SK-N-SH (cell line): Measurements from ENCODE around the gene ZNF354C. TPM values are rescaled to one million over a fixed set of nuclear protein-coding genes. Genes with fewer than 3 reads are reported as not detected.

ENCODE experiments used
- CTCF ChIA-PET: fragments of 300-600, 350-600 bp; formaldehyde crosslinking; extraction: SDS; loops from one replicate; lab custom pipeline; 2021; lab: Yijun Ruan, JAX
- POLR2A ChIA-PET: fragments of 350-600 bp; sonication (Branson Sonifier 250); formaldehyde crosslinking; extraction: SDS; loops from one replicate; lab custom pipeline; 2020; ENCODE audit warnings: antibody characterized with exemption, inconsistent platforms; lab: Yijun Ruan, JAX
- DNase-seq: peaks from one replicate; pipeline ENCODE4 v3.0.0; 2012
- H2AFZ ChIP-seq: fragments of 200-600 bp; sonication (generic); 2 replicates; pipeline ENCODE4 v1.8.1; 2016; ENCODE audit warnings: antibody characterized with exemption, mild to moderate bottlenecking, low read depth
- H3F3A ChIP-seq: fragments of 200-600 bp; sonication (generic); replicated peaks from 2 replicates; pipeline ENCODE3; 2016; ENCODE audit warnings: antibody characterized with exemption, mild to moderate bottlenecking; ENCODE audit not compliant: insufficient read depth
- H3K27ac ChIP-seq, 2 experiments: fragments of 200-500 bp in 1 of 2; fragments of 200-600 bp in 1 of 2; sonication (Bioruptor generic) in 1 of 2; sonication (generic), shearing (Covaris generic) in 1 of 2; 2 replicates each; pipeline versions ENCODE4 v1.5.1 to v1.6.1; 2014 to 2016; ENCODE audit warnings: low read depth in 2 of 2, inconsistent platforms in 1 of 2, low read length in 1 of 2, mild to moderate bottlenecking in 1 of 2, mixed read lengths in 1 of 2
- H3K27me3 ChIP-seq: fragments of 200-600 bp; sonication (generic), shearing (Covaris generic); 2 replicates; pipeline ENCODE4 v1.6.1; 2016; ENCODE audit warnings: mixed run types; ENCODE audit not compliant: insufficient read depth
- H3K36me3 ChIP-seq, 2 experiments: fragments of 200-500 bp in 1 of 2; fragments of 200-600 bp in 1 of 2; sonication (Bioruptor generic) in 1 of 2; sonication (generic) in 1 of 2; replicated peaks in 1 of 2; 2 replicates each; pipeline versions ENCODE3 to v1.5.1; 2014 to 2016; ENCODE audit warnings: low read length in 1 of 2, mild to moderate bottlenecking in 1 of 2; ENCODE audit not compliant: insufficient read depth in 2 of 2, control insufficient read depth in 1 of 2
- H3K4me1 ChIP-seq, 2 experiments: fragments of 200-500 bp in 1 of 2; fragments of 200-600 bp in 1 of 2; sonication (Bioruptor generic) in 1 of 2; sonication (generic), shearing (Covaris generic) in 1 of 2; 2 replicates each; pipeline versions ENCODE4 v1.5.1 to v1.6.1; 2014 to 2016; ENCODE audit warnings: low read depth in 1 of 2, low read length in 1 of 2, mixed run types in 1 of 2; ENCODE audit not compliant: insufficient read depth in 2 of 2, control insufficient read depth in 1 of 2
- H3K4me2 ChIP-seq: fragments of 200-600 bp; sonication (generic), shearing (Covaris generic); 2 replicates; pipeline ENCODE4 v1.6.1; 2017; ENCODE audit warnings: mixed run types
- H3K4me3 ChIP-seq, 2 experiments: fragments of 200-500 bp in 1 of 2; fragments of 200-600 bp in 1 of 2; sonication (Bioruptor generic) in 1 of 2; sonication (generic), shearing (Covaris generic) in 1 of 2; 2 replicates each; pipeline versions ENCODE4 v1.5.1 to v1.8.1; 2014 to 2016; ENCODE audit warnings: low read depth in 2 of 2, inconsistent platforms in 1 of 2, low read length in 1 of 2, mild to moderate bottlenecking in 1 of 2, mixed read lengths in 1 of 2, moderate library complexity in 1 of 2
- H3K79me2 ChIP-seq: fragments of 200-600 bp; sonication (generic); 2 replicates; pipeline ENCODE4 v1.8.1; 2017; ENCODE audit warnings: mild to moderate bottlenecking; ENCODE audit not compliant: insufficient read depth
- H3K9ac ChIP-seq: fragments of 200-600 bp; sonication (generic); 2 replicates; pipeline ENCODE4 v1.6.1; 2017; ENCODE audit warnings: mixed run types
- H3K9me2 ChIP-seq: fragments of 200-600 bp; sonication (generic); 2 replicates; pipeline ENCODE4 v1.6.1; 2017; ENCODE audit warnings: mixed run types
- H3K9me3 ChIP-seq: fragments of 200-600 bp; sonication (generic); 2 replicates; pipeline ENCODE4 v1.6.1; 2017; ENCODE audit warnings: mixed run types, mild to moderate bottlenecking, moderate library complexity
- H4K20me1 ChIP-seq: fragments of 200-600 bp; sonication (generic); 2 replicates; pipeline ENCODE4 v1.6.1; 2017; ENCODE audit warnings: mild to moderate bottlenecking, mixed run types; ENCODE audit not compliant: insufficient read depth
- CHD2 ChIP-seq: fragments of 150-350 bp; IDR thresholded peaks from 2 replicates; pipeline ENCODE4 v1.6.1; 2018; ENCODE audit warnings: low read length; ENCODE audit not compliant: partially characterized antibody
- EZH2phosphoT487 ChIP-seq: fragments of 200-600 bp; sonication (generic); IDR thresholded peaks from 2 replicates; pipeline ENCODE4 v1.6.1; 2017; ENCODE audit warnings: low read depth, mixed run types, mild to moderate bottlenecking, antibody characterized with exemption, moderate library complexity, borderline replicate concordance
- FOXM1 ChIP-seq: IDR thresholded peaks from 2 replicates; pipeline ENCODE4 v1.4.0; 2012; ENCODE audit warnings: low read depth, mild to moderate bottlenecking
- GABPA ChIP-seq: IDR thresholded peaks from 2 replicates; pipeline ENCODE4 v1.4.0; 2012; ENCODE audit warnings: low read depth, mild to moderate bottlenecking
- GATA2 ChIP-seq: sonication (generic); formaldehyde crosslinking; IDR thresholded peaks from 2 replicates; pipeline ENCODE4 v1.5.0; 2020; ENCODE audit warnings: mild to moderate bottlenecking, missing genetic modification reagents
- JUND ChIP-seq: IDR thresholded peaks from 2 replicates; pipeline ENCODE4 v1.4.0; 2012
- MEF2A ChIP-seq: IDR thresholded peaks from 2 replicates; pipeline ENCODE4 v1.4.0; 2012; ENCODE audit warnings: low read depth, borderline replicate concordance
- NFIC ChIP-seq: IDR thresholded peaks from 2 replicates; pipeline ENCODE4 v1.4.0; 2012; ENCODE audit warnings: borderline replicate concordance
- NRF1 ChIP-seq: IDR thresholded peaks from 2 replicates; pipeline ENCODE4 v1.6.1; 2012; ENCODE audit warnings: low read depth, mild to moderate bottlenecking, low read length
- RFX5 ChIP-seq: IDR thresholded peaks from 2 replicates; pipeline ENCODE4 v1.6.1; 2012; ENCODE audit warnings: mild to moderate bottlenecking, improper control_type of control experiment, low read length
- RXRA ChIP-seq: IDR thresholded peaks from 2 replicates; pipeline ENCODE4 v1.4.0; 2012; ENCODE audit warnings: low read depth, mild to moderate bottlenecking, borderline replicate concordance
- SIN3A ChIP-seq: IDR thresholded peaks from 2 replicates; pipeline ENCODE4 v1.6.1; 2012; ENCODE audit warnings: low read depth, mild to moderate bottlenecking, low read length, moderate library complexity, borderline replicate concordance
- SMC3 ChIP-seq: IDR thresholded peaks from 2 replicates; pipeline ENCODE4 v1.6.1; 2012; ENCODE audit warnings: low read depth, low read length, improper control_type of control experiment
- TEAD4 ChIP-seq: IDR thresholded peaks from 2 replicates; pipeline ENCODE4 v1.4.0; 2012; ENCODE audit warnings: mild to moderate bottlenecking, borderline replicate concordance; ENCODE audit not compliant: insufficient read depth
- USF1 ChIP-seq: IDR thresholded peaks from 2 replicates; pipeline ENCODE4 v1.4.0; 2012; ENCODE audit warnings: low read depth, borderline replicate concordance
- YY1 ChIP-seq: IDR thresholded peaks from 2 replicates; pipeline ENCODE4 v1.4.0; 2012; ENCODE audit warnings: low read depth, mild to moderate bottlenecking
- ZBTB33 ChIP-seq: IDR thresholded peaks from 2 replicates; pipeline ENCODE4 v1.4.0; 2012; ENCODE audit warnings: low read depth, borderline replicate concordance
- WGBS: methylation state at CpG from one replicate; pipeline ENCODE4 v1.1.6; 2017; ENCODE audit warnings: low lambda C conversion rate; 5-methylcytosine and 5-hydroxymethylcytosine counted together
- polyA plus RNA-seq, 3 experiments: library from polyadenylated mRNA; depleted of rRNA; stranded (reverse); fragments of >200 nt; gene quantifications; 2 replicates each; pipeline ENCODE4 v1.2.3, GENCODE V29; 2012
- TF ChIP-seq, protein P1 (sequence below): fragments of 150-350 bp; IDR thresholded peaks from 2 replicates; pipeline ENCODE4 v1.6.1; 2017; ENCODE audit warnings: antibody characterized with exemption, low read length, low read depth, borderline replicate concordance
- TF ChIP-seq, protein P2 (sequence below): IDR thresholded peaks from 2 replicates; pipeline ENCODE4; 2012

Gene ZNF354C
- polyA plus RNA-seq, 1 of the 3 experiments (the other 2 are of a cell fraction): 1.1 TPM

- no peak overlapping the region for H3K4me2 ChIP-seq
- no peak for DNase-seq
- H3K79me2 ChIP-seq: no peaks in the 10 kb centered on the region
- H3K36me3 ChIP-seq: no peaks in the 10 kb centered on the region
- no peaks in the 10 kb centered on the region for H4K20me1 ChIP-seq
- CTCF ChIA-PET: no interaction called here
- POLR2A ChIA-PET: no interaction called here
- no peak for TF ChIP-seq EZH2phosphoT487
- no peak for TF ChIP-seq NFIC
- no peak for TF ChIP-seq GATA2 (CRISPR knock-in tag)
- TF ChIP-seq SMC3: no peak
- TF ChIP-seq RFX5: no peak
- TF ChIP-seq JUND: no peak
- TF ChIP-seq YY1: no peak
- TF ChIP-seq FOXM1: no peak
- no peak for TF ChIP-seq CHD2
- no peak for TF ChIP-seq TEAD4
- no peak for TF ChIP-seq RXRA
- TF ChIP-seq NRF1: no peak
- TF ChIP-seq, protein P1, sequence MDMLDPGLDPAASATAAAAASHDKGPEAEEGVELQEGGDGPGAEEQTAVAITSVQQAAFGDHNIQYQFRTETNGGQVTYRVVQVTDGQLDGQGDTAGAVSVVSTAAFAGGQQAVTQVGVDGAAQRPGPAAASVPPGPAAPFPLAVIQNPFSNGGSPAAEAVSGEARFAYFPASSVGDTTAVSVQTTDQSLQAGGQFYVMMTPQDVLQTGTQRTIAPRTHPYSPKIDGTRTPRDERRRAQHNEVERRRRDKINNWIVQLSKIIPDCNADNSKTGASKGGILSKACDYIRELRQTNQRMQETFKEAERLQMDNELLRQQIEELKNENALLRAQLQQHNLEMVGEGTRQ: no peak
- no peak for TF ChIP-seq GABPA
- TF ChIP-seq USF1: no peak
- H3F3A ChIP-seq: no peaks in the 10 kb centered on the region
- H3K9me3 ChIP-seq: no peaks in the 10 kb centered on the region; the same call in 1 of the 2 replicates
- H3K27me3 ChIP-seq: no peaks in the 10 kb centered on the region
- H3K9ac ChIP-seq: no peak overlapping the region
- no peaks in the 10 kb centered on the region for H3K4me1 ChIP-seq
- no peaks in the 10 kb centered on the region for H3K9me2 ChIP-seq
- no peak overlapping the region for H3K4me3 ChIP-seq
- no peak overlapping the region for H2AFZ ChIP-seq
- 32% methylated on average over 15 of the region's 15 CpGs for WGBS
- no peak overlapping the region for H3K27ac ChIP-seq
Measured at GRCh38 chr5:179054036-179054785, 6.0 kb upstream of the ZNF354C start.

- no peaks in the 10 kb centered on the region for H4K20me1 ChIP-seq
- WGBS: 27% methylated on average over 10 of the region's 10 CpGs
- H3F3A ChIP-seq: no peaks in the 10 kb centered on the region
- no peaks in the 10 kb centered on the region; the same call in 1 of the 2 replicates for H3K9me3 ChIP-seq
- H3K9ac ChIP-seq: no peak overlapping the region
- TF ChIP-seq EZH2phosphoT487: no peak
- no peak for TF ChIP-seq FOXM1
- no peak for TF ChIP-seq SIN3A
- no peak for TF ChIP-seq ZBTB33
- TF ChIP-seq, protein P2, sequence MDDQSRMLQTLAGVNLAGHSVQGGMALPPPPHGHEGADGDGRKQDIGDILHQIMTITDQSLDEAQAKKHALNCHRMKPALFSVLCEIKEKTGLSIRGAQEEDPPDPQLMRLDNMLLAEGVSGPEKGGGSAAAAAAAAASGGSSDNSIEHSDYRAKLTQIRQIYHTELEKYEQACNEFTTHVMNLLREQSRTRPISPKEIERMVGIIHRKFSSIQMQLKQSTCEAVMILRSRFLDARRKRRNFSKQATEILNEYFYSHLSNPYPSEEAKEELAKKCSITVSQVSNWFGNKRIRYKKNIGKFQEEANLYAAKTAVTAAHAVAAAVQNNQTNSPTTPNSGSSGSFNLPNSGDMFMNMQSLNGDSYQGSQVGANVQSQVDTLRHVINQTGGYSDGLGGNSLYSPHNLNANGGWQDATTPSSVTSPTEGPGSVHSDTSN: no peak
- TF ChIP-seq JUND: no peak
- no peak for TF ChIP-seq MEF2A
- TF ChIP-seq GATA2 (CRISPR knock-in tag): no peak
- no peak overlapping the region for H2AFZ ChIP-seq
- H3K27me3 ChIP-seq: no peaks in the 10 kb centered on the region
- H3K36me3 ChIP-seq: no peaks in the 10 kb centered on the region
- no peaks in the 10 kb centered on the region for H3K9me2 ChIP-seq
- no peak overlapping the region for H3K4me3 ChIP-seq
- no peaks in the 10 kb centered on the region for H3K79me2 ChIP-seq
- POLR2A ChIA-PET: no interaction called here
- no peak overlapping the region for H3K27ac ChIP-seq
- no peaks in the 10 kb centered on the region; a peak in 1 of 4 replicates for H3K4me1 ChIP-seq
- no peak overlapping the region for H3K4me2 ChIP-seq
- no peak for DNase-seq
- CTCF ChIA-PET: no interaction called here
Measured at GRCh38 chr5:179054876-179055275, 5.3 kb upstream of the ZNF354C start.
